Rectal smooth muscle tissue (tissue), 1 donor: ENCODE results near the gene PTPN5.

ENCODE experiments used
- H3K27ac ChIP-seq: one replicate; pipeline ENCODE4 v1.7.0; 2013; ENCODE audit warnings: low read depth, low read length, inconsistent platforms
- H3K27me3 ChIP-seq: one replicate; pipeline ENCODE4 v1.7.0; 2013; ENCODE audit warnings: low read length; ENCODE audit not compliant: control insufficient read depth, insufficient read depth
- H3K36me3 ChIP-seq: one replicate; pipeline ENCODE4 v1.7.0; 2013; ENCODE audit warnings: low read length; ENCODE audit not compliant: control insufficient read depth, insufficient read depth
- H3K4me1 ChIP-seq: one replicate; pipeline ENCODE4 v1.7.0; 2013; ENCODE audit warnings: low read length; ENCODE audit not compliant: control insufficient read depth, insufficient read depth
- H3K4me3 ChIP-seq: one replicate; pipeline ENCODE4 v1.7.0; 2013; ENCODE audit warnings: low read length
- H3K9ac ChIP-seq: one replicate; pipeline ENCODE4 v1.7.0; 2013; ENCODE audit warnings: low read length

Gene PTPN5

DNA sequence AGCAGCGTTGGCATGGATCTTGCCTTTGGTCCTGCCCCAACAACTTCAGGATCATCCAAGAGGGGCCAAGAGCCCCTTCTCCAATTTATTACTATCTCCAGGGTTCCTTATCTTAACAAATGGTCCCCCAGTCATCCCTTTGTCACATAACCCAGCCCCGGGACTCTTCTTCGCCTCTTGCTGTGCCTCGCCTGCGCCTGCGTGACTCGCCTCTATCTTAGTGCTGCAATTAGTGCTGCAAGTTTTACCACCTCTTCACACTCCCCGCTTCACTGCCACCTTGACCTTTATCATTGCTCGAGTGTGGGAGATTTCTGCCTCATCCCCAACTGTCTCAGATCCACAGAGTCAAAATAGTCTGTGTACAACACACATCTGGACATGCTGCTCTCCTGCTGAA lies 61.6 kb downstream of the PTPN5 start:
- Histone ChIP-seq H3K36me3 (no peaks in the 10 kb centered on the region), H3K4me1 (no peaks in the 10 kb centered on the region), H3K4me3 (no peak overlapping the region)

GRCh38 chr11:18729426-18729825 lies 62.2 kb downstream of the PTPN5 start:
- no peaks in the 10 kb centered on the region for H3K36me3 ChIP-seq
- H3K4me1 ChIP-seq = no peaks in the 10 kb centered on the region
- H3K27ac ChIP-seq = no peak overlapping the region
- no peaks in the 10 kb centered on the region for H3K27me3 ChIP-seq
- H3K9ac ChIP-seq = no peak overlapping the region
- H3K4me3 ChIP-seq = no peak overlapping the region

More for the DNA sequence above, 61.6 kb downstream of the PTPN5 start:
- Histone ChIP-seq H3K27me3 (no peaks in the 10 kb centered on the region), H3K27ac (no peak overlapping the region), H3K9ac (no peak overlapping the region)

DNA sequence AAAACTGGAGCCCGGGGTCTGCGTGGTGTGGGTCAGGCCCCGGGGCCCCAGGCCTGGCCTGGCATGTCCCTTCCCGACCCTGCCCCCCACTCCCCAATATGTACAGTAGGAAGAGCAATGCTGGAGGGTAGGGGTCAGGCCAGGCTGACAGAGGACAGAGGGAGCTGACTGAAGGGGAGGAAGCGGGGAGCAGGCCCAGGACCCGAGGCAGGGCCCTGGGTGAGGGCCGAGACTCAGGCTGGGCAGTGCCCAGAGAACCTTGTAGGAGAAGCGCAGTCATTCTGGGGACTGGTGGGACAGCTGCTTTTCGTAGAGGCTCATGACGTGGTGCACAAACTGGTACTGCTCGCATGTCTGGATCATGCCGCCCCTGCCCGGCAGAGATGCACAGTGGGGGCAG lies 62.9 kb downstream of the PTPN5 start:
- H3K36me3 ChIP-seq = no peaks in the 10 kb centered on the region
- no peak overlapping the region for H3K9ac ChIP-seq
- H3K4me1 ChIP-seq = no peaks in the 10 kb centered on the region
- H3K4me3 ChIP-seq = no peak overlapping the region
- H3K27me3 ChIP-seq = no peaks in the 10 kb centered on the region
- H3K27ac ChIP-seq = no peak overlapping the region

- no peak overlapping the region for H3K4me3 ChIP-seq
- H3K36me3 ChIP-seq = no peaks in the 10 kb centered on the region
- H3K9ac ChIP-seq = no peak overlapping the region
- H3K27me3 ChIP-seq = no peaks in the 10 kb centered on the region
- H3K4me1 ChIP-seq = no peaks in the 10 kb centered on the region
- no peak overlapping the region for H3K27ac ChIP-seq
These were observed 63.9 kb downstream of the PTPN5 start for GRCh38 chr11:18727479-18728236.

GRCh38 chr11:18726040-18726439 lies 65.6 kb downstream of the PTPN5 start, which contains the start of gene IGSF22:
Gene IGSF22 (minus strand): TSS chr11:18726188. CDS start chr11:18724236, 1,952 bp downstream.
- Histone ChIP-seq H3K27ac (no peak within 1 kb of the TSS), H3K4me3 (no peak within 1 kb of the TSS), H3K36me3 (no peaks in the 10 kb centered on the region), H3K9ac (no peak within 1 kb of the TSS), H3K4me1 (peaks cover 6% of the 10 kb centered on the region), H3K27me3 (no peaks in the 10 kb centered on the region)

GRCh38 chr11:18723991-18724390 lies 67.6 kb downstream of the PTPN5 start:
- Histone ChIP-seq H3K9ac (no peak overlapping the region), H3K36me3 (no peaks in the 10 kb centered on the region), H3K27ac (no peak overlapping the region), H3K27me3 (no peaks in the 10 kb centered on the region), H3K4me3 (no peak overlapping the region), H3K4me1 (peaks cover 9% of the 10 kb centered on the region)

GRCh38 chr11:18722293-18722637 lies 69.3 kb downstream of the PTPN5 start:
- H3K4me3 ChIP-seq = no peak overlapping the region
- H3K27ac ChIP-seq = no peak overlapping the region
- peaks cover 9% of the 10 kb centered on the region for H3K4me1 ChIP-seq
- H3K9ac ChIP-seq = no peak overlapping the region
- no peaks in the 10 kb centered on the region for H3K36me3 ChIP-seq
- H3K27me3 ChIP-seq = no peaks in the 10 kb centered on the region

- Histone ChIP-seq H3K4me1 (peaks cover 9% of the 10 kb centered on the region), H3K9ac (peak overlapping the region; percentile 19), H3K27ac (no peak overlapping the region), H3K4me3 (peak overlapping the region; percentile 80), H3K27me3 (no peaks in the 10 kb centered on the region), H3K36me3 (no peaks in the 10 kb centered on the region)
These were observed 69.9 kb downstream of the PTPN5 start for GRCh38 chr11:18721561-18722292.

DNA sequence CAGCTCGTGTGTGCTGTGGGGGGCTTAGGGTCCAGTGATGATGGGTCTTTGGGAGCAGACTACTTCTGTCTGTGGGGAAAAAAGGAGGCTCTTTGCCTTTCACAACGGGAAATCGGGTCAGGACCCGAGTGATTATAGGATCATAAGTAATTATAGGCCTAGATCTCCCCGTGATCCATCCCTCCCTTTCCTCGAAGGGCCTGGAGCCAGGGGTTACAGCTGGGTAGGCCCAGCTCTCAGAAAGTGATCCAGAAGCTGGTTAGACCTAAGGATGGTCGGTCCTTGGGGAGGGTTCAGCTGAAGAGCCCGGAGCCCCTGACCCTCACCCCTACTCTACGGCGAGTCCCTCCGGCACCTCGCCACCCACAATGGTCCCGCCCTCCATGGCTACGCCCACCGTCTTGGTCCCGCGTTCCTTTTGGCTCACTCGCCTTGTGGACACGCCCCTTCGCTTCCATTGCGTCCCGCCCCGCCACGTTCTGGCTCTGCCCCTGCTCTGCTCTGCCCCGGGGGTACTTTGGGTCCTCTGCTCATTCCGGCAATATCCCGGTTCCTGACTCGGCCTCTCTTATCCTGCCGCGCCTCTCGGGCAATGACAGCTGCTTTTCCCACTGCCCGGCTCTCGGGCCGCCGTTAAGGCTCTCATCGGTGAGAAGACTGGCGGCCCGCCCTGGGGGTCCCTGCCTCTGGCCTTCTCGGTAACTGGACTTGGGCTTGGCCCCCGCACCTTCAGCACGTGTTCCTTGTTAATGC lies 70.6 kb downstream of the PTPN5 start:
- Histone ChIP-seq H3K4me1 (peaks cover 9% of the 10 kb centered on the region), H3K27me3 (no peaks in the 10 kb centered on the region)

DNA sequence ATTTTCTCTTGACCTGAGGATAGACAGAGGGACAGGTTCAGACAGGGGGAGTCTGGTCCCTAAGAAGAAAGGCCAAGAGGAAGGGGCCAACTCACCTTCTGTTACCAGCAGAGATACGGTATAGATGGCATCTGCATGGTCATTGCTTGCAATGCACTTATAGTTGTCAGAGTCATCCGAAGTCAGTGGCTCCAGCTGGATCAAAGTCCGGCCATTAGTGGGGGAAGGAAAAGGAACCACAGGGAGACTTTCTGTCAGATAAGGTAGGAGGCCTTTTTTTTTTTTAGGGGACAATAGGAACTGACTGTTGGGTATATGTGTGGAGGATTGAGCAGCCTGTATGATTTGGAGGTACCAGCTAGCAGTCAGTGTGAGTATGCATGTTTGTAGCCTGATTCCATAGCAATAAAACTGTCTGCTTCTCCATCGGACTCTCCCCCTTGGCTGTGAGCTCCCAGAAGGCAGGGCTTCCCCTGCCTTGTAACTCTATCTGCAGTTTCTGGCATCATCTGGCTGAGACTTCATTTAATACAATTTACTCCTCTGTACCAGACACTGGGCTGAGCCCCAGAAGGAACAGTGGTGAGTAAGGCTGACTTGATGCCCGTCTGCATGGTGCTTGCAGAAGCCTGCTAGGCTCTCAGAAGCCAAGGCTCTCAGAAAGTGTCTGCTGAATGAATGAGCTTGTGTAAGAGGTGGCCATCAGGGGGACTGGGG lies 71.3 kb downstream of the PTPN5 start:
- Histone ChIP-seq H3K4me1 (peaks cover 9% of the 10 kb centered on the region), H3K27ac (no peak overlapping the region), H3K9ac (no peak overlapping the region), H3K27me3 (no peaks in the 10 kb centered on the region), H3K4me3 (peak overlapping the region; percentile 80), H3K36me3 (no peaks in the 10 kb centered on the region)

More for the DNA sequence above, 70.6 kb downstream of the PTPN5 start:
- Histone ChIP-seq H3K4me3 (peak overlapping the region; percentile 80), H3K36me3 (no peaks in the 10 kb centered on the region), H3K27ac (no peak overlapping the region), H3K9ac (peak overlapping the region; percentile 42)

DNA sequence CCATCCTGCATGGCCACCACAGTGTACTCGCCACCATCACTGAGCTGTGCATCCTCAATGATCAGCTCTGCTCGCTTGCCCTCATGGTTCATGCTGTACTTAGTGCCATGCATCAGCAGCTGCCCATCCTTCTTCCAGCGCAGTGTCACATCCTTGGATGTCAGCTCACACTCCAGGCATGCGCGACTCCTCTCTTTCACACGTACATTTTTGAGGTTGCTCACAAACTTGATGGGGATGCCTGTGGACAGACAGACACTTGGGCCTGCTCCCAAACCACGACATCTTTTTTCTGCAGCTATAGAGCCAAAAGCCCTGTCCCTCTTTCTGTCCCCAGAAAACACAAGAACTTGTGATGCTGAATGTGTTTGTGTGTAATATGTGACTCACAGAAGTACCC lies 76.1 kb downstream of the PTPN5 start:
- H3K27me3 ChIP-seq = no peaks in the 10 kb centered on the region
- H3K4me1 ChIP-seq = no peaks in the 10 kb centered on the region
- H3K9ac ChIP-seq = no peak overlapping the region
- no peaks in the 10 kb centered on the region for H3K36me3 ChIP-seq
- no peak overlapping the region for H3K27ac ChIP-seq
- H3K4me3 ChIP-seq = no peak overlapping the region

GRCh38 chr11:18714443-18714780 lies 77.2 kb downstream of the PTPN5 start:
- H3K4me1 ChIP-seq = no peaks in the 10 kb centered on the region
- H3K36me3 ChIP-seq = no peaks in the 10 kb centered on the region
- no peak overlapping the region for H3K4me3 ChIP-seq
- no peak overlapping the region for H3K9ac ChIP-seq
- no peaks in the 10 kb centered on the region for H3K27me3 ChIP-seq
- no peak overlapping the region for H3K27ac ChIP-seq
